HG02981 (cell line): ENCODE results near the gene AIF1.

Experiments used
- ATAC-seq: cut with Tn5 transposase; IDR thresholded peaks from one replicate; pipeline ENCODE4 v1.9.1; 2021; ENCODE audit warnings: mild to moderate bottlenecking, moderate library complexity; ENCODE audit not compliant: unreplicated experiment

Gene AIF1

DNA sequence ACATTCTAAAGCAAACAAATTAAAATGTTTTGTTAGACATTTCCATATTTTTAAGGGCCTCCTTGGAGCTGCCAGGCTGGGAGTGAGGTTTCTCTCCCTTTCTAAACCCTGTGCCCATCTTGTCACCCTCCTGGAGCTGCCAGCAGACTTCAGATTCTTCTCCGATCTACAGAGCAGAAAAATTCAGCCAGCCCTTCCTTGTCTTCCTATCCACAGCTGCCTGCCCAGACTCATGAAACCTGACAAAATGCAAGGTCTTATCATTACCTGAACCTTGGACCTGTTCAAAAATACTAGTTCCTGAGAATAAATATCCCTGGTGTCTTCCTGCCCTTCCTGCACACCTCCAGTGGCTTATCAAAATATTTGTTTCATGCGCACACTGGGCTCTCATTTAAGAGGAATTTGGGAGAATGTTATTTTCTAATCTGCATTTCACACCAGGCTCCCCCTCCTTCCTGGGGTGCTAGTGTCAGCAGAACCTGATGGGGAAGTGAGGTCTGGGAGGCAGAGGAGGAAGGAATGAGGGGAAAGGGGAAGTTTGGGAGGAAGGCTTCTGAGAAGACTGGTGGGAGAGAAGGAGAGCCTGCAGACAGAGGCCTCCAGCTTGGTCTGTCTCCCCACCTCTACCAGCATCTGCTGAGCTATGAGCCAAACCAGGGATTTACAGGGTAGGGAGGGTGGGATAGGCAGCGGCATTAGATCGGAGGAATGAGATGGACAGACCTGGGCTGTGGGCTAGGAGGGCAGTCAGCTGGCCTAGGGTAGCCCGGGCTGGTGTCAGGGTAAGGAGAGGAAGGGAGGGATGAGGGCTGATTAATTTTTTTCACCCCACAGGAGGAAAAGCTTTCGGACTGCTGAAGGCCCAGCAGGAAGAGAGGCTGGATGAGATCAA lies at the start of gene AIF1:
TSS of gene AIF1 (plus strand) at position 551 of the 895 bp plus-strand sequence. CDS start at position 647, 96 bp downstream.
- no peak for ATAC-seq

DNA sequence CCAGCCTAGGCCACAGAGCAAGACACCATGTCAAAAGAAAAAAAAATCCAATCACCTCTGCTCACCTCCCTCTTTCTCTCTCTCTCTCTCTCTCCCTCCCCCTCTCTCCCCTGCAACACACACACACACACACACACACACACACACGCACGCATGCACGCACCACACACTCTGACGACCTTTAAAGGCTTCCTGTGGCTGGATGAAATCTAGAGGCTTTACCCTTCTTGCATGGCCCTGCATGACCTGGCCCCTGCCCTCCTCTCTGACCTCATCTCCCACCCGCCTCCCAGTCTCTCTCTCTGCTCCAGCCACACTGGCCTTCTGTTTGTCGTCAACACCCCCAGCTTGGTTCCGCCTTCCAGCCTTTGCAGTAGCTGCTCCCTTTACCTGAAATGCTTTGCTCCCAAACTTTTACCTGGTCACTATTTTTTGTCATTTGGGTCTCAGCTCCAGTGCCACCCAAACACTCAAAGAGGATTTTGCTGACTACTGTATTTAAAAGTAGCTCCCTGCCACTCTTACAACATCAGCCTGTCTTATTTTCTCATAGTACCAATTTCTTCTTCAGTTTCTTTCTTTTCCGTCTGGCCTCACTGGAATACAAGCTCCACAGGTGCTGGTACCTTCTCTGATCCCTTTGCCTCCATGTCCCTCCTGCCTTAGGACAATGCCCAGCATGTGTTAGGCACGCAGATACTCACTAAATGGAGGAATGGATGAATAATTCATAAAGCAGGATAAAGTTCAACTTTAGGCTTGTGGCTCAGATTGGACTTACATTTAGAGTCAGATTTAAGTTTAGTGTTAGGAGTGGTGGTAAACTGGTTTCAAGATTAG lies 47.3 kb upstream of the AIF1 start:
- ATAC-seq, result no peak

DNA sequence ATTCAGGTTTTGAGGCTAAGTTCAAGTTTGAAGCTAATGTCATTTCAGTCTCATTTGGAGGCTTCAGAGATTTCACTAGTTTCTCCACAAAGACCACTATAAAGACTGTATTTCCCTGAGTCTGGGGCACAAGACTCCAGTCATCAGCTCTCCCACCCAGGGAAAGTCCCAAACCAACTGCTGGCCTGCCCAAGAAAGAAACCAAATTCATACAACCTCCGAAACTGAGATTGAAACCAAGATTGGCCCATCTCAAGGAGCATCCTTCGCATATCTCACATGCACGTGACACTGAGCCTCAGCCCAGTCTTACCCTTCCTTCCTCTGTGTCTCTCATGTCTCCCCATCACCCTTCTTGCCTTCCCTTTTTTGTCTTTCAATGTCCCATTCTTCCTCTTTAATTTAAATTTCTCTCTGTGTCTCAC lies 46.5 kb upstream of the AIF1 start:
- peak; percentile 60 for ATAC-seq

DNA sequence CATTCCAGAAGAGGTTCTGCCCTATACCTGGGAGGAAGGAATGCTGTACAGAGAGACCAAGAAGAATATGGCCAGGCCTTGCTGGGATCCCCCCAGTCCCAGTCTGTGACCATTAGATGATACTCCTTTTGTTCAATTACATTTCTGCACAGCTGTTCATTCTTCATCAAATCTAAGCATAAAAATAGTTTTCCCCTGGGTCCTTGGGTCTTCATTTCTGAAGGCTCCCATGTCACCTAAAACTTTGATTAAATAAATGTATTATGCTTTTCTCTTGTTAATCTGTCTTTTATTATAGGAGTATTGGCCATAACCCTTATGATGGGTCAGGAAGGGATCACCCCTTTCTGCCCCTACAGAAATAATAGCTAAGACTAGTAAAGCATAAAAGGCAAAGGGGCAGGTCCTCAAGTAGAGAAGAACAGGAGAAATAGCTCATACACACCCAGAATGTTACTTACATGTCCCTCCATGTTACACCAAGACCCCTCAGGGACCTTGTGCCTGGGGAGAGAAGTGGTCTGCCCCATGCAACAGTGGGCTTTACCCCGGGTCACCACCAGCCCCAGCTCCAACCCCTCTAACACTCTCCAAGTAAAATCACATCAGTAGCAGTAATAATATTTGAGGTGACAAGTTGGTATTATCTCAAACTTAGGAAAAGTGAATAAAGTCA lies 45.0 kb upstream of the AIF1 start:
- no peak for ATAC-seq

DNA sequence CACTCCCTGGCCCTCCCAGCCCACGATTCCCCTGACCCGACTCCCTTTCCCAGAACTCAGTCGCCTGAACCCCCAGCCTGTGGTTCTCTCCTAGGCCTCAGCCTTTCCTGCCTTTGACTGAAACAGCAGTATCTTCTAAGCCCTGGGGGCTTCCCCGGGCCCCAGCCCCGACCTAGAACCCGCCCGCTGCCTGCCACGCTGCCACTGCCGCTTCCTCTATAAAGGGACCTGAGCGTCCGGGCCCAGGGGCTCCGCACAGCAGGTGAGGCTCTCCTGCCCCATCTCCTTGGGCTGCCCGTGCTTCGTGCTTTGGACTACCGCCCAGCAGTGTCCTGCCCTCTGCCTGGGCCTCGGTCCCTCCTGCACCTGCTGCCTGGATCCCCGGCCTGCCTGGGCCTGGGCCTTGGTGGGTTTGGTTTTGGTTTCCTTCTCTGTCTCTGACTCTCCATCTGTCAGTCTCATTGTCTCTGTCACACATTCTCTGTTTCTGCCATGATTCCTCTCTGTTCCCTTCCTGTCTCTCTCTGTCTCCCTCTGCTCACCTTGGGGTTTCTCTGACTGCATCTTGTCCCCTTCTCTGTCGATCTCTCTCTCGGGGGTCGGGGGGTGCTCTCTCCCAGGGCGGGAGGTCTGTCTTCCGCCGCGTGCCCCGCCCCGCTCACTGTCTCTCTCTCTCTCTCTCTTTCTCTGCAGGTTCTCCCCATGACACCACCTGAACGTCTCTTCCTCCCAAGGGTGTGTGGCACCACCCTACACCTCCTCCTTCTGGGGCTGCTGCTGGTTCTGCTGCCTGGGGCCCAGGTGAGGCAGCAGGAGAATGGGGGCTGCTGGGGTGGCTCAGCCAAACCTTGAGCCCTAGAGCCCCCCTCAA lies 42.8 kb upstream of the AIF1 start, which contains the start of gene LTA:
TSS of gene LTA (plus strand) at position 249 of the 871 bp plus-strand sequence. CDS start at position 703, 454 bp downstream.
- ATAC-seq, result peak; percentile 38

DNA sequence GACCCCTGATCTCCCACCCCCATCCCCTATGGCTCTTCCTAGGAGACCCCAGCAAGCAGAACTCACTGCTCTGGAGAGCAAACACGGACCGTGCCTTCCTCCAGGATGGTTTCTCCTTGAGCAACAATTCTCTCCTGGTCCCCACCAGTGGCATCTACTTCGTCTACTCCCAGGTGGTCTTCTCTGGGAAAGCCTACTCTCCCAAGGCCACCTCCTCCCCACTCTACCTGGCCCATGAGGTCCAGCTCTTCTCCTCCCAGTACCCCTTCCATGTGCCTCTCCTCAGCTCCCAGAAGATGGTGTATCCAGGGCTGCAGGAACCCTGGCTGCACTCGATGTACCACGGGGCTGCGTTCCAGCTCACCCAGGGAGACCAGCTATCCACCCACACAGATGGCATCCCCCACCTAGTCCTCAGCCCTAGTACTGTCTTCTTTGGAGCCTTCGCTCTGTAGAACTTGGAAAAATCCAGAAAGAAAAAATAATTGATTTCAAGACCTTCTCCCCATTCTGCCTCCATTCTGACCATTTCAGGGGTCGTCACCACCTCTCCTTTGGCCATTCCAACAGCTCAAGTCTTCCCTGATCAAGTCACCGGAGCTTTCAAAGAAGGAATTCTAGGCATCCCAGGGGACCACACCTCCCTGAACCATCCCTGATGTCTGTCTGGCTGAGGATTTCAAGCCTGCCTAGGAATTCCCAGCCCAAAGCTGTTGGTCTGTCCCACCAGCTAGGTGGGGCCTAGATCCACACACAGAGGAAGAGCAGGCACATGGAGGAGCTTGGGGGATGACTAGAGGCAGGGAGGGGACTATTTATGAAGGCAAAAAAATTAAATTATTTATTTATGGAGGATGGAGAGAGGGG lies 41.6 kb upstream of the AIF1 start:
- no peak for ATAC-seq

DNA sequence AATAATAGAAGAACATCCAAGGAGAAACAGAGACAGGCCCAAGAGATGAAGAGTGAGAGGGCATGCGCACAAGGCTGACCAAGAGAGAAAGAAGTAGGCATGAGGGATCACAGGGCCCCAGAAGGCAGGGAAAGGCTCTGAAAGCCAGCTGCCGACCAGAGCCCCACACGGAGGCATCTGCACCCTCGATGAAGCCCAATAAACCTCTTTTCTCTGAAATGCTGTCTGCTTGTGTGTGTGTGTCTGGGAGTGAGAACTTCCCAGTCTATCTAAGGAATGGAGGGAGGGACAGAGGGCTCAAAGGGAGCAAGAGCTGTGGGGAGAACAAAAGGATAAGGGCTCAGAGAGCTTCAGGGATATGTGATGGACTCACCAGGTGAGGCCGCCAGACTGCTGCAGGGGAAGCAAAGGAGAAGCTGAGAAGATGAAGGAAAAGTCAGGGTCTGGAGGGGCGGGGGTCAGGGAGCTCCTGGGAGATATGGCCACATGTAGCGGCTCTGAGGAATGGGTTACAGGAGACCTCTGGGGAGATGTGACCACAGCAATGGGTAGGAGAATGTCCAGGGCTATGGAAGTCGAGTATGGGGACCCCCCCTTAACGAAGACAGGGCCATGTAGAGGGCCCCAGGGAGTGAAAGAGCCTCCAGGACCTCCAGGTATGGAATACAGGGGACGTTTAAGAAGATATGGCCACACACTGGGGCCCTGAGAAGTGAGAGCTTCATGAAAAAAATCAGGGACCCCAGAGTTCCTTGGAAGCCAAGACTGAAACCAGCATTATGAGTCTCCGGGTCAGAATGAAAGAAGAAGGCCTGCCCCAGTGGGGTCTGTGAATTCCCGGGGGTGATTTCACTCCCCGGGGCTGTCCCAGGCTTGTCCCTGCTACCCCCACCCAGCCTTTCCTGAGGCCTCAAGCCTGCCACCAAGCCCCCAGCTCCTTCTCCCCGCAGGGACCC lies 40.6 kb upstream of the AIF1 start:
- ATAC-seq, result no peak

DNA sequence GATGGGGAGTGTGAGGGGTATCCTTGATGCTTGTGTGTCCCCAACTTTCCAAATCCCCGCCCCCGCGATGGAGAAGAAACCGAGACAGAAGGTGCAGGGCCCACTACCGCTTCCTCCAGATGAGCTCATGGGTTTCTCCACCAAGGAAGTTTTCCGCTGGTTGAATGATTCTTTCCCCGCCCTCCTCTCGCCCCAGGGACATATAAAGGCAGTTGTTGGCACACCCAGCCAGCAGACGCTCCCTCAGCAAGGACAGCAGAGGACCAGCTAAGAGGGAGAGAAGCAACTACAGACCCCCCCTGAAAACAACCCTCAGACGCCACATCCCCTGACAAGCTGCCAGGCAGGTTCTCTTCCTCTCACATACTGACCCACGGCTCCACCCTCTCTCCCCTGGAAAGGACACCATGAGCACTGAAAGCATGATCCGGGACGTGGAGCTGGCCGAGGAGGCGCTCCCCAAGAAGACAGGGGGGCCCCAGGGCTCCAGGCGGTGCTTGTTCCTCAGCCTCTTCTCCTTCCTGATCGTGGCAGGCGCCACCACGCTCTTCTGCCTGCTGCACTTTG lies 39.6 kb upstream of the AIF1 start, which contains the start of gene TNF:
TSS of gene TNF (plus strand) at position 231 of the 567 bp plus-strand sequence. CDS start at position 408, 177 bp downstream.
- ATAC-seq, result no peak

DNA sequence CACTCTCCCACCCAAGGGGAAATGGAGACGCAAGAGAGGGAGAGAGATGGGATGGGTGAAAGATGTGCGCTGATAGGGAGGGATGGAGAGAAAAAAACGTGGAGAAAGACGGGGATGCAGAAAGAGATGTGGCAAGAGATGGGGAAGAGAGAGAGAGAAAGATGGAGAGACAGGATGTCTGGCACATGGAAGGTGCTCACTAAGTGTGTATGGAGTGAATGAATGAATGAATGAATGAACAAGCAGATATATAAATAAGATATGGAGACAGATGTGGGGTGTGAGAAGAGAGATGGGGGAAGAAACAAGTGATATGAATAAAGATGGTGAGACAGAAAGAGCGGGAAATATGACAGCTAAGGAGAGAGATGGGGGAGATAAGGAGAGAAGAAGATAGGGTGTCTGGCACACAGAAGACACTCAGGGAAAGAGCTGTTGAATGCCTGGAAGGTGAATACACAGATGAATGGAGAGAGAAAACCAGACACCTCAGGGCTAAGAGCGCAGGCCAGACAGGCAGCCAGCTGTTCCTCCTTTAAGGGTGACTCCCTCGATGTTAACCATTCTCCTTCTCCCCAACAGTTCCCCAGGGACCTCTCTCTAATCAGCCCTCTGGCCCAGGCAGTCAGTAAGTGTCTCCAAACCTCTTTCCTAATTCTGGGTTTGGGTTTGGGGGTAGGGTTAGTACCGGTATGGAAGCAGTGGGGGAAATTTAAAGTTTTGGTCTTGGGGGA lies 38.9 kb upstream of the AIF1 start:
- no peak for ATAC-seq

DNA sequence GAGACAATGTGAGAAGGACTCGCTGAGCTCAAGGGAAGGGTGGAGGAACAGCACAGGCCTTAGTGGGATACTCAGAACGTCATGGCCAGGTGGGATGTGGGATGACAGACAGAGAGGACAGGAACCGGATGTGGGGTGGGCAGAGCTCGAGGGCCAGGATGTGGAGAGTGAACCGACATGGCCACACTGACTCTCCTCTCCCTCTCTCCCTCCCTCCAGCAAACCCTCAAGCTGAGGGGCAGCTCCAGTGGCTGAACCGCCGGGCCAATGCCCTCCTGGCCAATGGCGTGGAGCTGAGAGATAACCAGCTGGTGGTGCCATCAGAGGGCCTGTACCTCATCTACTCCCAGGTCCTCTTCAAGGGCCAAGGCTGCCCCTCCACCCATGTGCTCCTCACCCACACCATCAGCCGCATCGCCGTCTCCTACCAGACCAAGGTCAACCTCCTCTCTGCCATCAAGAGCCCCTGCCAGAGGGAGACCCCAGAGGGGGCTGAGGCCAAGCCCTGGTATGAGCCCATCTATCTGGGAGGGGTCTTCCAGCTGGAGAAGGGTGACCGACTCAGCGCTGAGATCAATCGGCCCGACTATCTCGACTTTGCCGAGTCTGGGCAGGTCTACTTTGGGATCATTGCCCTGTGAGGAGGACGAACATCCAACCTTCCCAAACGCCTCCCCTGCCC lies 38.0 kb upstream of the AIF1 start:
- ATAC-seq, result no peak

DNA sequence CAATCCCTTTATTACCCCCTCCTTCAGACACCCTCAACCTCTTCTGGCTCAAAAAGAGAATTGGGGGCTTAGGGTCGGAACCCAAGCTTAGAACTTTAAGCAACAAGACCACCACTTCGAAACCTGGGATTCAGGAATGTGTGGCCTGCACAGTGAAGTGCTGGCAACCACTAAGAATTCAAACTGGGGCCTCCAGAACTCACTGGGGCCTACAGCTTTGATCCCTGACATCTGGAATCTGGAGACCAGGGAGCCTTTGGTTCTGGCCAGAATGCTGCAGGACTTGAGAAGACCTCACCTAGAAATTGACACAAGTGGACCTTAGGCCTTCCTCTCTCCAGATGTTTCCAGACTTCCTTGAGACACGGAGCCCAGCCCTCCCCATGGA lies 37.5 kb upstream of the AIF1 start:
- ATAC-seq, result no peak

DNA sequence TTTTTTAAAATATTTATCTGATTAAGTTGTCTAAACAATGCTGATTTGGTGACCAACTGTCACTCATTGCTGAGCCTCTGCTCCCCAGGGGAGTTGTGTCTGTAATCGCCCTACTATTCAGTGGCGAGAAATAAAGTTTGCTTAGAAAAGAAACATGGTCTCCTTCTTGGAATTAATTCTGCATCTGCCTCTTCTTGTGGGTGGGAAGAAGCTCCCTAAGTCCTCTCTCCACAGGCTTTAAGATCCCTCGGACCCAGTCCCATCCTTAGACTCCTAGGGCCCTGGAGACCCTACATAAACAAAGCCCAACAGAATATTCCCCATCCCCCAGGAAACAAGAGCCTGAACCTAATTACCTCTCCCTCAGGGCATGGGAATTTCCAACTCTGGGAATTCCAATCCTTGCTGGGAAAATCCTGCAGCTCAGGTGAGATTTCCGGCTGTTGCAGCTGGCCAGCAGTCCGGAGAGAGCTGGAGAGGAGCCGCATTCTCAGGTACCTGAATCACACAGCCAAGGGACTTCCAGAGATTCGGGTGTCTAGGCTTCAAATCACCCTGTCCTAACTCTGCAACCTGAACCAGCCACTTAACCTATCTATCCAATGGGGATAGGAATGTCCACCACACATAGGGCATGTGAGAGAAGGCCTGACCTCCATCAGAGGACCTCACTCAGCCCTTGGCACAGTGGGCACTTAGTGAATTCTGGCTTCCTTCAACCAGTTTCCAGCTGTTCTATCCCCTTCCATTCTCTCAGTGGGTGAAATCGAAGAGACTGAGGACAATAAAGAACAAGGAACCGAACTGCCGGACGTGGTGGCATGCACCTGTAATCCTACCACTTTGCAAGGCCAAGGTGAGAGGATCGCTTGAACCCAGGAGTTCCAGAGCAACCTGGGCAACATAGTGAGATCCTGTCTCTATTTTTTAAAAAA lies 36.6 kb upstream of the AIF1 start:
- ATAC-seq, result no peak

DNA sequence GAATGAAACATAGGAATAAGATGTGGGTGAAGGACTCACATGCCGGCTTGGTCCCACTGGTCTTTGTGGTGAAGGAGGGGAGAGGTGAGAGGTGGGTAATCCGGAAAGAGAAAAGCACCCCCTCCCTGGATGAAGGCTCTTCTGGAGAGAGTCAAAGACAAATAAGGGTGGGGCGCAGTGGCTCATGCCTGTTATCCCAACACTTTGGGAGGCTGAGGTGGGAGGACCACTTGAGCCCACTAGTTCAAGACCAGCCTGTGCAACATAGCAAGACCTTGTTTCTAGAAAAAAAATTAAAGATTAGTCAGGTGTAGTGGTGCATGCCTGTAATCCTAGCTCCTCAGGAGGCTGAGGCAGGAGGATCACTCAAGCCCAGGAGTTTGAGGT lies 35.9 kb upstream of the AIF1 start:
- no peak for ATAC-seq

DNA sequence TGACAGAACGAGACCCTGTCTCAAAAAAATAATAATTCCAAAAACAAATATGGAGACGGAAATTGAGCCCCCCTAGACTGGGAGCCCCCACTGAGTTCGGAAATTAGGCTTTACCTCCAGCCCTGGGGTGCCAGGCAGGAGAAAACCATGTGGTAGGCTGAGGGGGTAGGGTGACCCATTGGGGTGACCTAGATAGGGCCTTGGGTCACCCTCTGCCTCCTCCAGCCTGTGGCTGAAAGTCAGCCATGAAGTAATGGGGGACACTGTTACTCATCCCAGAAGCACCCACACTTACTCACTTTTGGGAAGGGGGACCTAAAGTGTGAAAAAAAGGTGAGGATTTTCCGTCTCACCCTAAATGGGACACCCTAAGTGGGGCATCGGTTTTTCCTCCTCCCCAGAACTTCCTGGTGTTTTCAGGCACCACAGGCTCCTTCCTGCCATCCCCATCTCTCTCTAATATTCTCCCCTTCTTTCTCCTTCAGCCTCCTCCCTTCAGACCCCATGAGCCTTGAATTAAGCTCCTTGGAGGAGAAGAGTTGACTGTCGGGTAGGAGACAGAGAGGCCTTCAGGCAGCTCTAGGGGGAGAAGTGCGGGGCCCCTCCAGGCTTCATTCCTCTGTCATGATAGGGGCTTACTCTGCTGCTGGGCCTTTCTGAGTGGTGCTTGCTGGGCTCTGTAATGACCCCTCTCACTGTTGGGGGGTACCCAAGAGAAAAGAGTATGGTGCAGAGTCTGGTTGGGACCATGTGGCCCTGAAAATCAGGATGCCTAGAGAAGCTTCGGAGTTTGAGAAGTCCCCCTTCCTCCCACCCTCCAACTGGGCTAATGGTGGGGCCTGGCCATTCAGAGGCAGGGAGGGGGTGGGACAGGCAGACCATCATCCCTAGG lies 35.2 kb upstream of the AIF1 start:
- no peak for ATAC-seq

DNA sequence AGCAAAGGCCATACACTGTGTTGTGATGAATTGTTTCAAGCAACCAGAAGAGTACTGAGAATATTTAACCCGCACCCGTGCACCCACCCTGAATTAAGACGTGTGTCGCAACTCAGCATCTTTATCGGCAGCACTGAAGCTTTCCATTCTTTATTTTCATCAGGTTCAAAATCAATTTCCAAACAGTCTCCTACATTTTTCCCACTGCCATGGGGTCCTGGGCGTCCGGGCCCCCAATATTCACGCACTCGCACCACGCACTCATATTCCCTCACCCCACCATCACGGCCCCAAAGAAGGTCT lies 34.6 kb upstream of the AIF1 start:
- ATAC-seq, result no peak
